ENCODE results near the gene AXIN2.

AXIN2 gene

GRCh38 chr17:65547253-65547670, 14.2 kb downstream of the AXIN2 start:
- H3K4me3 ChIP-seq (ENCODE audit: low read length), result no peak overlapping the region
- no peak for TF ChIP-seq CTCF (IDR thresholded peaks at IDR 0.05; ENCODE audit: insufficient read depth, low read depth, low read length, missing control alignments)
- DNase-seq (ENCODE audit: low read depth), result no peak

DNA sequence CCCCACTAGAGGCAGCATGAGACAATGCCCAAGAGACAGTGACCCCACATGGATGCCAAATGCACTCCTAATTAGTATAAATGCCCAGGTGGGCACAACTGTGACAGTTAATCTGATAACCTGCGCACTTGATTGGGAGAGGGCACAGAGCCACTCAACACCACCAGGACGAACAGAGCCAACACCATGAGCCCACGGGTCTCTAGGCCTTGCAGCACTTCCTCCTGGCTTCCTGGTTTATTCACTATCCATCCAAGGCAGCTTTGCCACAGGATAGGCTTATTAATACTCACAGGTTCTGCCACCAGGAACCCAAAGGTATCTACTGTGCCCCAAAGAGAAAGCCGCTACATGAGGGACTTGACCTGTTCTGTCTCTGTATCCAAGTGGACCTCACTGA, 14.9 kb downstream of the AXIN2 start:
- no peak overlapping the region for H3K4me3 ChIP-seq (ENCODE audit: low read length)
- no peak for DNase-seq (ENCODE audit: low read depth)
- no peak for TF ChIP-seq CTCF (IDR thresholded peaks at IDR 0.05; ENCODE audit: insufficient read depth, low read depth, low read length, missing control alignments)

DNA sequence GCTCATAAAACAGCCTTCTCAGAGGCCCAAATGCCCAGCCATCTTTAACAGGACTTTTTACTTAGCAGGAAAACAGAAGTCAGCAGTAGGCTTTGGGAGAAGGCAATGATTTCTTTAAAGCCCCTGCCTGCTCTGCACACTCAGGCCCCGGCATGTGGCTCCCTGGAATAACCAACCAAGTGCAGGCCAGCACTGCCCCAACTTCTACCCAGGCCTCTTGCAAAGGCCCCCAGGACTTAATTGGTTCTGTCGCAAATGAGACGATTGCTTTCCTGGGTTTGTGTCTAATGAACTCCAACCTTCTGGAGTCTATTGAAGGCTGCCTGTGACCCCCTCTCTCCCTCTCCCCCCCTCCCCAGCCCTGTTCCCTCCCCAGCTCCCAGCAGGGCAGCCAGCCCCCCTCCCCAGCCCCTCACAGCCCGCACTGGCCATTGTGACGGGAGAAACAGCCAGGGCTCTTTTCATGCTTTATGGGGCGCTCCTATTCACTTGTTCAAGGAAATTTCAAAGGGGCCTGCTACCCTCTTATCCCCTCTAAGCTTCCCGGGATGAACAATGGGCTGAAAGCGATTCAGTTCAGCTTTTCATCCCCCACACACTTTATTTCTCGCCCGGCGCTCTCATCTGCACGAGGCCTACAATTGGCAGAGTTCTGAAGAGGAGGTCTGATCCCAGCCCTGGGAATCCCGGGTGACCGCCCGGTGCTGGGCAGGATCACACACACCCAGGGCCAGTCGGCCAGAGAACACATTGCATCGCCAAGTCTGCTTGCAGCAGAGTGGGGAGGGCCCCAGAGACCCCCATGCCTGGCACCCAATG, 15.5 kb downstream of the AXIN2 start:
- no peak overlapping the region for H3K4me3 ChIP-seq (ENCODE audit: low read length)

DNA sequence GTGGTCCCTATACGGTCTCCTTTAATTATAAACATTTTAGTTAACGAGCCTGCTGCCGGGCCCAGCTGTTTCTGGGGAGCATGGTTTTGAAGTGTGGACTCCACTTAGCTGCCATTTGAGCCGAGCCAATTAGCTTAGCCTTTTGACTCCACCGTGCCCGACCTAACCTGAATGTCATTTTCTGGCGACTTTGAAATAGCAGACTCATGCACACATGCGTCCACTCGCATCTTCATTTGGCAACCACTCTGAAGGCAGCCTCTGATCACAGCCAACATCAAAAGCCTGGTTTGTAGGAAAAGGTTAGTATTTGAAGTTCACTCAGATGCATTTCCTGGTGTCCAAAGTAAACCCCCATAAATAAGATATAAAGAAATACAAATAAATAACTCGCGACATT, 16.8 kb downstream of the AXIN2 start:
- no peak for TF ChIP-seq CTCF (IDR thresholded peaks at IDR 0.05; ENCODE audit: insufficient read depth, low read depth, low read length, missing control alignments)
- no peak for DNase-seq (ENCODE audit: low read depth)
- no peak overlapping the region for H3K4me3 ChIP-seq (ENCODE audit: low read length)

More for the DNA sequence above, 15.5 kb downstream of the AXIN2 start:
- DNase-seq (ENCODE audit: low read depth), result no peak
- no peak for TF ChIP-seq CTCF (IDR thresholded peaks at IDR 0.05; ENCODE audit: insufficient read depth, low read depth, low read length, missing control alignments)

DNA sequence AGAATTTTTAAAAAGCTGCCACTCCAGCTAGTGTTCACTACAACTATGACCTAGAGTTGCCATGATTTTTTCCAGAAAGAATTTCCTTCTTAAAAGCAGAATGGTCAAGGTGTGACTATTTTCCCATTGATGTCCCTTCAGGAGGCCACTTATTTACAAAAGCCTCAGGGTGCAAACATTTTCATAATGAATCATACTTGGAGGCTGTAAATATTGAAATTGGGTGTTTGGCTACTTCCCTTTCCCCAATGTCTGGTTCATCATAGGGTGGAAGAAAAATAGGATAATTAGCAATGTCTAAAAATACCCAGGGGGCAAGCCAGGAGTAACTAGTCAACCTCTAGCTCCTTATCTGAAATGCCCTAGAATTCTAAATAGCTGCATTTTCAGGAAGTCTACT, 18.8 kb downstream of the AXIN2 start:
- DNase-seq (ENCODE audit: low read depth), result no peak
- no peak for TF ChIP-seq CTCF (IDR thresholded peaks at IDR 0.05; ENCODE audit: insufficient read depth, low read depth, low read length, missing control alignments)
- H3K4me3 ChIP-seq (ENCODE audit: low read length), result no peak overlapping the region

DNA sequence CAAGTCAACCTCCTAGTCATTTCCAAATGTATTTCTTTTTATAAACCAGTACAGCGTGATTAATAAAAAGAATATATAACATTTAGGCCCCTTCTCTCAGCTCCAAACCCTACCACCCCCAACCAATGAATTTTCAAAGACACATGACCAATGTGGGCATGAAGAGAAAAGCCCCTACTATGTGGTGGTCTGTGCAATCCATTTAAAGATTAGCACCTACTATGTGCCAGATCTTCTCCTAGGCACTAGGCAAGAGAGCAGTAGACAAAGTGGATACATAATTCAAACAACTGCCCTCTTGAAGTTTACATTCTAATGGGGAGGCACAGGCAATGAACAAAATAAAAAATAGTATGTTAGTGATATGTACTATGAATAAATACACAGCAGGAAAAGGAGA, 19.4 kb downstream of the AXIN2 start:
- TF ChIP-seq CTCF (IDR thresholded peaks at IDR 0.05; ENCODE audit: insufficient read depth, low read depth, low read length, missing control alignments), result no peak
- no peak for DNase-seq (ENCODE audit: low read depth)
- H3K4me3 ChIP-seq (ENCODE audit: low read length), result no peak overlapping the region

DNA sequence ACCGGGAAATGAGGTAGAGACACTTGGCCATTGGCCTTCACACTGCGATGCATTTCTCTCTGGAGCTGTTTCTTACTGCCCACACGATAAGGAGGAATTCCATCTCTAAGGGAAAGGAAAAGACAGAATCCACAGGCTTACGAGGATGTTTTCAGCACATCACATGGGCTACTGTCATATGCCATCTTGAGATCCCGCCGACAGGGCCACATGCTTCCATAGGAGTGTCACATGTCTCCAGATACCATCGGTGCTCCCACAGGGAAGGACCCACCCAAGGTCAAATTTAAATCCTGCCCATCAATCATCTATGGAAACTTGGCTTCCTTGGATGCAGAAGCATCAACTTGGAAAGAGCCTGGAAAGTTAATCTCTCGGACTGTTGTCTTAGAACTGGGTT, 20.0 kb downstream of the AXIN2 start:
- no peak for TF ChIP-seq CTCF (IDR thresholded peaks at IDR 0.05; ENCODE audit: insufficient read depth, low read depth, low read length, missing control alignments)
- DNase-seq (ENCODE audit: low read depth), result no peak
- H3K4me3 ChIP-seq (ENCODE audit: low read length), result no peak overlapping the region
